Measurements from ENCODE around the gene ARHGEF5. TPM values are rescaled to one million over a fixed set of nuclear protein-coding genes. Genes with fewer than 3 reads are reported as not detected.

ARHGEF5 gene
- polyA plus RNA-seq, 2 of the 4 experiments (the other 2 are of a cell fraction) = 2.3 to 2.5 TPM

- peaks cover 3% of the 10 kb centered on the region; the same call in 1 of the 3 replicates for H3K4me1 ChIP-seq
- POLR2A ChIA-PET = no interaction called here
- CTCF ChIA-PET = interaction anchor here (0.7 to 2.5 kb wide), 16 partner anchors 8 to 485 kb away, joined by 3 to 15 read pairs (median 4); no protein-coding TSS in a partner anchor
- no peak overlapping the region for H3K4me3 ChIP-seq
- TF ChIP-seq RAD21 (conservative IDR thresholded peaks at IDR 0.05 in 1 of 2, IDR thresholded peaks at IDR 0.05 in 1 of 2) (peak; percentile 90 to 91), CTCF (IDR thresholded peaks at IDR 0.05) (peak; percentile 84), SMC3 (IDR thresholded peaks at IDR 0.05) (peak; percentile 85), HDAC2 (IDR thresholded peaks at IDR 0.05) (no peak), HOXB13 (CRISPR knock-in tag; IDR thresholded peaks at IDR 0.05; ENCODE audit: low read depth) (no peak)
- ATAC-seq = peak; percentile 84 to 91
- H3K27ac ChIP-seq = no peak overlapping the region
- peak overlapping the region; percentile 32 for H3K4me2 ChIP-seq
- 10% methylated on average over 8 of the region's 8 CpGs for WGBS (ENCODE audit: missing lambda C conversion rate)
- H3K9me3 ChIP-seq = no peaks in the 10 kb centered on the region
- no peak for FAIRE-seq
- DNase-seq (ENCODE audit: low read depth in 1 of 2, low spot score in 1 of 2) = peak; percentile 48 to 52
Observed at GRCh38 chr7:144391823-144392255, 36.6 kb downstream of the ARHGEF5 start.

- no peak overlapping the region for H3K4me3 ChIP-seq
- ATAC-seq = no peak
- no peak overlapping the region for H3K27ac ChIP-seq
- TF ChIP-seq ESRRA (IDR thresholded peaks at IDR 0.05; ENCODE audit: borderline replicate concordance, low read length) = no peak
- TF ChIP-seq BHLHE40 (IDR thresholded peaks at IDR 0.05; ENCODE audit: low read depth, low read length) = no peak
- no peak for TF ChIP-seq NPAS2 (CRISPR knock-in tag; IDR thresholded peaks at IDR 0.05; ENCODE audit: borderline replicate concordance)
- no peak for TF ChIP-seq GATA3 (IDR thresholded peaks at IDR 0.05; ENCODE audit: borderline replicate concordance)
- TF ChIP-seq TP53 (CRISPR knock-in tag; IDR thresholded peaks at IDR 0.05) = no peak
- TF ChIP-seq EP300 (IDR thresholded peaks at IDR 0.05) = no peak
- TF ChIP-seq CBX8 (IDR thresholded peaks at IDR 0.05) = no peak
- no peak for TF ChIP-seq ZFP36 (IDR thresholded peaks at IDR 0.05; ENCODE audit: borderline replicate concordance, partially characterized antibody)
- TF ChIP-seq HEYL (CRISPR knock-in tag; IDR thresholded peaks at IDR 0.05) = no peak
- POLR2A ChIA-PET = no interaction called here
- no peak for FAIRE-seq
- CTCF ChIA-PET = interaction anchor here (1.4 kb wide), 1 partner anchor 10 kb away, joined by 4 read pairs; no protein-coding TSS in a partner anchor
- no peaks in the 10 kb centered on the region for H3K9me3 ChIP-seq
- no peak overlapping the region for H3K4me2 ChIP-seq
- no peak for DNase-seq (ENCODE audit: low read depth in 1 of 2, low spot score in 1 of 2)
- 6% methylated on average over 4 of the region's 4 CpGs for WGBS (ENCODE audit: missing lambda C conversion rate)
- H3K4me1 ChIP-seq = no peaks in the 10 kb centered on the region
Observed at GRCh38 chr7:144397086-144397485, 41.9 kb downstream of the ARHGEF5 start.

- Histone ChIP-seq H3K4me3 (no peak overlapping the region), H3K27ac (no peak overlapping the region), H3K9me3 (no peaks in the 10 kb centered on the region), H3K4me1 (no peaks in the 10 kb centered on the region), H3K4me2 (no peak overlapping the region)
- ChIA-PET POLR2A (no interaction called here), CTCF (interaction anchor here (1.4 kb wide), 1 partner anchor 11 kb away, joined by 4 read pairs; no protein-coding TSS in a partner anchor)
- ATAC-seq = no peak
- 33% methylated on average over 9 of the region's 9 CpGs for WGBS (ENCODE audit: missing lambda C conversion rate)
- no peak for DNase-seq (ENCODE audit: low read depth in 1 of 2, low spot score in 1 of 2)
- TF ChIP-seq CHD2 (IDR thresholded peaks at IDR 0.05; ENCODE audit: low read length, partially characterized antibody) (no peak), USF2 (IDR thresholded peaks at IDR 0.05) (no peak), NR3C1 (IDR thresholded peaks at IDR 0.05) (no peak), CBX8 (IDR thresholded peaks at IDR 0.05) (no peak), ELK1 (IDR thresholded peaks at IDR 0.05; ENCODE audit: low read depth, low read length) (no peak), FOXS1 (CRISPR knock-in tag; IDR thresholded peaks at IDR 0.05) (no peak)
- FAIRE-seq = no peak
Observed at GRCh38 chr7:144398291-144398690, 43.1 kb downstream of the ARHGEF5 start.
